NCI-H146 treated with DMSO at 0.1 percent for 48 hours (cell line): ENCODE measurements around the gene BRSK1.

Experiments used
- DNase-seq: peaks from one replicate; lab custom pipeline; 2025; ENCODE audit not compliant: unreplicated experiment; lab: John Stamatoyannopoulos, UW

Gene BRSK1

DNA sequence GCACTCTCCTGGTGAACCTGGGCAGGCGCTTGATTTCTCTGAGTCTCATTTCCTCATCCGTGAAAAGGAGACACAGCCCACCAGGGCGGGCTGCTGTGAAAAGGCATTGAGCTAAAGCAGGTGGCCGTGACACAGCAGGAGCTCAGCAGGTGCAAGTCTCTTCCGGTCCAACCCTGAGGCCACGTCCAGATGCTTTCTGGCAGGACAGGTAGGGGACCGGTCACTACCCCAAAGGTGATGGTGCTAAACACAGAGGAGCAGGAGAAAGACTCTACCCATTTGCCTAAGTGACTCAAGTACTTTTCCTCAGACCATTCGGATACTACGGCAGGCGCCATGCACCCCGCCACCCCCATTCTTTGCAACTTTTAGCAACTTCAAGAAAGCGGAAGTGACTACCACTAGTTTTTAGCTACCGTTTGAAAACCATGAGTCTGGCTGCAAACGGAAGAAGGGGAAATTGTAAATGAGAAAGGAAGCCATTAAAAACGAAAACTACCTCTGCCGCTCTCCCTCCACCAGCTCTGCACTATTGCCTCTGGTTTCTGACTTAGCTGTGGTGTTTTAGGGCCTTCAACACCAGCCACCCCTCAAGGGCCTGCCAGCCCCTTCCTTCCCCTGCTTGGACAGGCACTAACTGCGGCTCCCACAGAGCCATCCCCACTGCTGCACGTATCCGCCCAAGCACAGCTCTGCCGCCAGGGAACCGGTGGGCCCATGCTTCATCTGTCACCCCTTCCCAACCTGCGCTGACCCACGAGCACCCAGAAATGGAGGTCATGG, 29.8 kb upstream of the BRSK1 start:
- peak; percentile 90 for DNase-seq

DNA sequence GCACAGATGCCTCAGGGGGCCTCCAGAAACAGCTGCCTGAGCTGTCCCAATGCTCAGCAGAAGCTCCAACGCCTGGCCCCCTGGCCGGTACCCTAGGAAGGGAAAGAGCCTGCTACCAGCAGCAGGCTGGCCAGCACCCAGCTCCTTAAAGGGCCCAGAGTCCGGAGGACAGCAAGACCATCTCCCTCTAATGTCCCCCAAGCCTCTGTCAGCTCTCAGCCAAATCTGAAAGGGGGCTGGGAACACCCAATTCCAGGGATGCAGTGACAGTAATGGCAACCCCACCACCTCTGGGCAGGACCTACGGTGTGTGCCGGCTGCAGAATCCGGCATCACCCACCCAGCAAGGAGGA, 29.2 kb upstream of the BRSK1 start:
- DNase-seq = no peak

DNA sequence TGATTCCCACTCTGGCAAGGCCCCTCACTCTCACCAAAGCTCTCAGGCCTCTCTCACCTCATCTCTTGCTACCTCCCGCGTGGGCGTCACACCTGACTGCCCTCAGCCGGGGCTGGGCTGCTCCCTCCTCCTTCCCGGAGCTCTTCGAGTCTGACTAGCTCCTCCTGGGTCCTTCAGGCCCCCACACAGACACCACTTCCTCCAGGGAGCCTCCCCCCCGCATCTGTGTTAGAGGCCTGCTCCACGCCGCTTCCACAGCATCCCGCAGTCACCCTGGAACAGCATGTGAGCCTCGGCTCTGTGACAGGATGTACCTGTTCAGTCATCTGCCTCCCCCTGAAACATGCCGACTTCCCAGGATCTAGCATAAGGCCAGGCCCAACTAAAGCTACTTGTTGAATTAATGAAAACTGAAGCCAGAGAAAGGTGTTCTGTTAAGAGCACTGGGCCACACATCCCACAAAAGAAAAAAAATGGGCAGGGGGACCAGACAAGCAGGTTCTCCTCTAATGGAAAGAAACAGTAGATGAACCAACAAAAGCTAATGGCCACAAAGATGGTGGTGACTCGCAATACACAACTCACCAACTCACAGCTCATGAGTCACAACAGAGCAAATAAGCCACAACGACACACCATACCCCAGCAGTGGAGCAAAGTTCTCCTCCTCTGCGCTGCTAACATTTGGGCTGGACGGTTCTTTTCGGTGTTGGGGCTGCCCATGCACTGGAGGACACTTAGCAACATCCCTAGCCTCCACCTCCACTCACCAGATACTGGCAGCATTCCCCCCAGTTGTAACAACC, 28.0 kb upstream of the BRSK1 start:
- DNase-seq = no peak

DNA sequence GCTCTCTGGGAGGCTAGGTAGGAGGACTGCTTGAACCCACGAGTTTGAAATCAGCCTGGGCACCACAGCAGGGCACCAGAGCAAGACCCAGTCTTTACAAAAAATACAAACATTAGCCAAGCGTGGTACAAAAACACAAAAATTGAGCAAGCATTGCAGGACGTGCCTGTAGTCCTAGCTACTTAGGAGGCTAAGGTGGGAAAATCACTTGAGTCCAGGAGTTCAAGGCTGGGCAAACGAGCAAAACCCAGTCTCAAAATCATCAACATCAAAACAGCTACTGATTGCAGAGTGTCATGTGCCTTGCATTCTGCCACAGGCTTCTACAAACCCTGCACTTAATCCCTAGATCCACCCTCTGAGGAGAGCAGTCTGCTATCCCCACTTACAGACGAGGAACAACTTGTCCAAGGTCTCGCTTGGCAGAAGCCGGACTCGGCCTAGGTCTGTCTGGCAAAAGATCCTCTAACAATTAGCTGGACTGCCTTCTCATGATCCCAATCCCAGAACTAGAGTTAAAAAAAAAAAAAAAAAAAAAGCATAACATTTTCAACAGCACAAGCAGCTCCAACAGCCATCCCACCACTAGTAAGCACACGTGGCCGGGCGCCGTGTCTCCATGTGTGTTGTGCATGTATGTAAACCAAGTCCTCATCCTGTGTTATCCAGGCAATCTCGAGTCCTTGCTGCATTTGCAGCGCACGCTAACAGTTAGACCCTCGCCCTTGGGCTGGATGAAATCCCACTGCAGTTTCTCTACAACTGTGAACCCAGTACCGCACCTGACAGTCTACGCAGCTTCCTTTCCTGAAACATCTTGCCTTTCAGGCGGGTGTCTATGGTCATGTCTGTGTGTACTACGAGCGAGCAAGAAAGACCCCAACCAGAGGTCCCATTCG, 27.0 kb upstream of the BRSK1 start:
- DNase-seq = no peak

DNA sequence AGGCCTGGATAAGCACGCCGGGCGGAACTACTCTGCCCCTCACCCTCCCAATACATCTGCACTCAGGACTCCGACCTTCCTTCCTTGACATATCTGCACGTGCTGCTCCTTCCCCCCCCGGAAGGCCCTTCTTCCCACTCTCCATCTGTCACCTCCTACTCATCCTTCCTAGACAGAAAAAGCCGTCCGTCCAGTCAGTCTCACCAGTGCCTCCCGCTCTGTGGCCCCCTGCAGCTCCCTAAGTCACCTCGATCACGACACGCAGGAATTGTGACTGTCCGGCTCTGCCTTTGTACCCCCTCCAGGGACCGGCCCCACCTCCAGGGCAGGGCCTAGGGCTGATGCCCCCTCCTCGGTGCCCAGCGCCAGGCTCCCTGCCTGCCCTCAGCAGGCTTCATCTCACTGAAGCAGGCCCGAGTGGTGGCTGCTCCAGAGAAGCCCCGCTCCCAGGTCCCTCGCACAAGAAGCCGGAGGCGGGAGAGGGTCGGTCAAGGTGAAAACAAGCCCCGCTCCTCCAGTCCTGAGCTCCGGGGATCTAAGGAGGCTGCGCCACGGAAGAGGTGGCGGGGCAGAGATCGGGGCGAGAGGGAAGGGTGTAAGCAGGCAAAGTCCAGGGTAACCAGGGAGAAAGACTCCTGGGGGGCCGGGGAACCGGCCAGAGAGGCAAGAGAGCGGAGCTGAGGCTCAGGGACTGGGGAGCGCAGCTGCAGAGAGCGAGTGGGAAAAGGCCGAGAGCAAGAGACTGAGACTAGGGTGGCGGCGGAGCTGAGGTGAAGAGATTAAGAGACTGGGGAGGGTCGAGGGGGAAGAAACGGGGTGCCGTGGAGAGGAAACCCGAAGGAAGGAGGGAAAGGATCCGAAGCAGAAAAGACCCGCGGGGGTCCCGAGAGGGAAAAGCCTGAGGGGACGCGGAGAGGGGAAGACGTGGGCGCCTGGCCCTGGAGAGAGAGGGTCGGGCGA, 26.1 kb upstream of the BRSK1 start:
- DNase-seq = no peak

DNA sequence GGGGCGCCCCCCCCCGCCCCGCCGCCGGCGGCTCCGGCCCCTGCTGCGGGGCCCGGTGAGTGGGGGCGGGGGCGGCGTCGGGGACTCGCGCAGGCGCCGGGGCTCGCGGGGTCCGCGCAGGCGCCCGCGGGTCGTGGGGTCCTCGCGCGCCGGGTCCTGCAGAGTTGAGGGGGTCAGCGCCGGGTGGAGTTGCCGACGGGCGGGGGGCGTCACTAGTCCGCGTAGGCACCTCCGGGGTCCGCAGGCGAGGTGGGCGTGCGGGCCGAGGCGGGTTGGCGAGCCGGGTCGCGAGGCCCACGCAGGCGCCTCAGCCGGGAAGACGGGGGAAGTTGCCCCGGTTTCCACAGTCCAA, 25.3 kb upstream of the BRSK1 start:
- no peak for DNase-seq

DNA sequence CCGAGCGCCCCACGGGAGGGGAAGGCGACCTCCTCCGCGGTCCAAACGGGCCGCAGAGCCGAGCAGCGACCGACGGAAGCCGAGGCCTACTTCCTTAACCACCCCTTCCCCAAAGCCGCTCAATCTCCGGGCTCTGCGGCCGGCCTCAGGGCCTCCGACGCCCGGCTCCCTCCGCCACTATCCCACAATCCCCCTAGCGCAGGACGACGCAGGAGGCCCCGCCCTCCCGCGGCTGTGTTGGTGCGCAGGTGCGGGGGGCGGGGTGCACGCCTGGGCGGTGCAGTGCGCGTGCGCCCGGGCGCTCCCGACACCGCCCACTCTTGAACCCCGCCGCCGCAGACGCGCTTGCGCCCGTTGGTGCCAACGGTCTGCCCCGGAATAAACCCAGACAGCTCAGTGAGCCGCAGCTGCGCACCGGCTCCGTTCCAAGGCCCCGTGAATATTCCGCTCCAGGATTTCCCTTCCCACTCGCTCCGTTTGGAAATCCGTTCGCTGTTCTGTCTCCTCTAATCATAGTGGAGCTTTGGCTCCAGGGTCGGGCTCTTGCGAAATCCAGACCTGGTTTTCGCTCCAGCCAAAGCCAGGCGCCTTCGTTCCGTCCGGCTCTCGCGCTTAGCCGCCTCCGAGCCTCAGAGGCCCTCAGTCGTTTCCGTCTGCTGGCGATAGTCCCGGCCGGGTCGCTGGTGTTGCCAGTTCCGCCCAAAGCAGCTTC, 24.8 kb upstream of the BRSK1 start, which contains the start of gene PPP6R1:
Gene PPP6R1 (minus strand): TSS at position 190 of the 712 bp plus-strand sequence. CDS start 11,914 bp downstream, outside the sequence.
- peak; percentile 98 for DNase-seq

DNA sequence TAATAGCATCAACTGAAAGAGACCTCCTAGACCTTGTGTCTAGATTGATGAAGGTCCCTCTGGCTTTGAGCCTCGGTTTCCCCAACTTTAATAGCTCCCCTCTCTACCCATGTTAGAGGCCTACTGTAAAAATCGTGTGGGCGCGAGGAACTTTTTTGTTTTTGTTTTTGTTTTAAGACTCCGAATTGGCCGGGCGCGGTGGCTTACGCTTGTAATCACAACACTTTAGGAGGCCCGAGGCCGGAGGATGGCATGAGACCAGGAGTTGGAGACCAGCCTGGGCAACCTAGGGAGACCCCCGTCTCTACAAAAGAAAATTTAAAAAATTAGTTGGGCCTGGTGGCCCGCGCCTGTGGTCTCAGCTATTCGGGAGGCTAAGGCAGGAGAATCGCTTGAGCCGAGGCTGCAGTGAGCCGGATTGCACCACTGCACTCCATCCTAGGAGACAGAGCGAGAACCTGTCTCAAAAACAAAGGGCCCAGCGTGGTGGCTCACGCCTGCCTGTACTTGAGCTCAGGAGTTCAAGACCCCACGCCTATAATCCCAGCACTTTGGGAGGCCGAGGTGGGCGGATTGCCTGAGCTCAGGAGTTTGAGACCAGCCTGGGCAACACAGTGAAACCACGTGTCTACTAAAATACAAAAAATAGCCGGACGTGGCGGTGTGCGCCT, 24.1 kb upstream of the BRSK1 start:
- DNase-seq = peak; percentile 49

DNA sequence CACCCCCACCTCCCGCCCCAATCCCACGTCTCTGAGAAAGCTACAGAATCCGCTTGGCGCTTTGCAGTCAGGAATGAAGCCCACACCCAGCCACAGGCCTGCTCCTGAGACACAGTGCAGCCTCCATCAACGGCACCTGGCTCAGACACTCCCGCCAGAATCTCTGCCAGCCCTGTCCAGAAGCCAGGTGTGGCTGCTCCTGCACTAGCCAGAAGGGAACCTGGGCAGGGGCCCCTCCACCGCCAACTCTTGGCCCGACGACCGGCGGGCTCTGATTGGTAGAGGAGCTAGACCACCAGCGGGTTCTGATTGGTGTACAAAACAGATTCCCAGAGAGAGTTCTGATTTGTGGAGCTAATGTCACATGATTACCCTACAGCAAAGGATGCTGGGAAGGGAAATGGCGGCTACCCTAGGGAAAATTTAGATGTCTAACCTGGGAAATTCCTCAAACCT, 22.1 kb upstream of the BRSK1 start:
- no peak for DNase-seq

DNA sequence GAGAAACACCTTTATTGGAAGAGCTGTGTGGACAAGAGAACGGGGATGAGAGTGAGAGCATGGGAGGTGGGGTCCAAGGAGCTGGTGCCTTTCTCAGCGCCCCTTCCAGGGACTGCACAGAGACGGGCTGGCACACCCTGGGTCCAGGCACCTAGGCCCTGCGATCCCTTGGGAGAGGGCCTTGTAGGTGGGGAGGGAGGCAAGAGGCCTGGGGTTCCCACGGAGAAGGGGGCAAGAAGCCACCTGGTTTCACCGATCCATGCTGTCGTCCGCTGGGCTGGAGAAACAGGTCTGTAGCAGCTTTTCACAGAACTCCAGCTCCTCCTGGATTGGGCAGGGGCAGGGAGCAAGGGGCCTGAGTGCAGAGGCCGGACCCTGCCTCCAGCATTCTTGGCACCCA, 21.4 kb upstream of the BRSK1 start:
- no peak for DNase-seq

DNA sequence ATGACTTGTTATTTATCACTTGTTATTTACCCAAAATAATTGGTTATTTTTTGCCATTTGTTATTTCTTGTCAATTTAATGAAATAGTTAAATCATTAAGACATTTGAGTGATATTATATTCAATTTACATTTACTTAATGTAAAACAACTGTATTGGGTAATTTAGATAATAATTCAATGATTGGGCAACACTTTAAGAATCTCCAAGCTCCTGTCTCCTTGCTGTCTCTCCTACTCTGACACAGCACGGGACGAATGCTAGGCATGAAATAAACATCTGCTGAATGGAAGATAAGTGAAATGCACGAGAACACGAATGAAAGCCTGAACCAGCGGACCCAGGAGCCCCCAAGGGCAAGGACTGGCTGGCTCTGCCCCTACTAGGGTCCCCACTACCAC, 19.3 kb upstream of the BRSK1 start:
- DNase-seq = no peak

DNA sequence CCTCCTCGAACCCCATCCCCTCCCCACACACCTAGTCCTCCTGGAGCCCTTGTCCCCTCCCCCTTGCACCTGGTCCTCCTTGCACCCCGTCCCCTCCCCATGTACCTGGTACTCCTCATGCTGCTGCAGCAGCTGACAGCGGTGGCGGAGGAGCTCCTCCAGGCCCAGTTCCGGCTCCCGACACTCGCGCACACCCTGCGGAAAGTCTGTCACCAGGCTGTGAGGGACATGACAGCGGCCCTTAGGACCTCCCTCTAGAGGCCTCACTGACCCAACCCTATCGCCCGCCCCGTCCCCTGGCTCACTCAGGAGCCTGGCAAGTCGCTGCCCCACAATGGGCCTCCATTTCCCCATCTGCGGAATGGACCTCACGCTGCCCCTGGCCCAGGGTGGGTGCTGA, 18.6 kb upstream of the BRSK1 start:
- DNase-seq = no peak

DNA sequence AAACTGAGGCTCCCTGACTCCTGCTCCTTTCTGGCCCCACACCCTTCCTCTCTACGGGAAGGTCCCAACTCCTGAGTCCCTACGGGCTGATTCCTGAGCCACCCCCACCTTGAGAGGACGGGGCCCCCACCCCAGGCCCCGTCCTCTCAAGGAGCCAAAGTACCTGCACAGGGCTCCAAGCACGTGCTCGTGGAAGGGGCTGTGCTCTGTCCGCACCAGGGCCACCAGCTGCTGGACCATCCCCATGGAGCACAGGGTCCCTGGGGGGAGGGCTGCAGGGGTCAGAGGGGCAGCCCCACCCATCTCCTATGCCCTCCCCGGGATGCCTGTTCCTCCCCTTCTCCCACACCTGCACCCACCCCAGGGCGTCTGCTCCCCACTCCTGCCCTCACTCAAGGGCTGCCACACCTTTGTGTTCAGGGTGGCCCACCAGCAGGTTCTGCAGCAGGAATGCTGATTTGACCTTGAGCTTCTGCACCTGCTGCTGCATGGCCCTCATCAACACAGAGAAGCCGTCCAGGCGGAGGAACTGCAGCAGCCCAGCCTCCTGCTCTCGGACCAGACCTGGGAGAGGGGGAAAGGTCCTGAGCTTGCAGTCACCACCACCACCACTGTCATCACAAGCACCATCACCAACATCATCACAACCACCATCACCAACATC, 17.9 kb upstream of the BRSK1 start:
- no peak for DNase-seq

DNA sequence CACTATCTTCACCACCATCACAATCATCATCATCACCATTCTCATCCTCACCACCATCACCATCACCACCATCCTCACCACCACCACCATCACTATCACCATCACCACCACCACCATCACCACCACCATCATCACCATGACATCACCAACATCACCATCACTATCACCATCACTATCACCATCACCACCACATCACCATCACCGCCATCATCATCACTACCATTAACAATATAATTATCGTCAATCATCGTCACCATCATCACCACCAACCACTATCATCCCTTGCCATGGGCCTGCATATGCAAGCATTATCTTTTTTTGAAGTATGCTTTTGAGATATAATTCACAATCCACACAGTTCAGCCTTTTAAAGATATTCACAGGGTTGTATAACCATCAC, 17.4 kb upstream of the BRSK1 start:
- DNase-seq = no peak

DNA sequence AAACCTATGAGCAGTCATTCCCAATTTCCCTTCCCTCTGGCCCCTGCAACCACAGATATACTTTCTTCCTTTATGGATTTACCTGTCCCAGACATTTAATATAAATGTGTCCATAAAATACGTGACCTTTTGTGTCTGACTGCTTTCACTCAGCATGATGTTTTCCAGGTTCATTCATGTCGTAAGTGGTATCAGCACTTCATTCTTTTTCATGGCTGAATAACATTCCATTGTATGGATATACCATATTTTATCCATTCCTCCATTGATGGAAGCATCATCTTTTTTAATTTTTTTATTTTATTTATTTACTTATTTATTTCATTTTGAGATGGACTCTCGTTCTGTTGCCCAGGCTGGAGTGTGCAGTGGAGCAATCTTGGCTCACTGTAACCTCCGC, 17.0 kb upstream of the BRSK1 start:
- DNase-seq = no peak

DNA sequence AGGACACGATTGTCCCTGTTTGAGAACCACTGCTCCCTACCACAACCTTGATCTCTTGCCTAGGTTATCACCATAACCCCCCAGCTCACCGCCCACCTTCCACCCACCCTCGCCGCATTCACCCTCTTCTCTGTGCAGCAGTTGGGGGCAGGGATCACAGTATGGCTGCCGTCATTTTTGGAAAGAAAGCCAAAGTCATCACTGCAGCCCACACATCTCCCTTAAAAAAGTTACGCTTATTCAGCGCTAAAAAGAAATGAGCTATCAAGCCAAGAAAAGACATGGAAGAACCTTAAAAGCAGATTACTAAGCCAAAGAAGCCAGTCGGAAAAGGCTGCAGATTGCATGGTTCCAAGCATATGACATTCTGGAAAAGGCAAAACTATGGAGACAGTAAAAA, 14.5 kb upstream of the BRSK1 start:
- DNase-seq = no peak

DNA sequence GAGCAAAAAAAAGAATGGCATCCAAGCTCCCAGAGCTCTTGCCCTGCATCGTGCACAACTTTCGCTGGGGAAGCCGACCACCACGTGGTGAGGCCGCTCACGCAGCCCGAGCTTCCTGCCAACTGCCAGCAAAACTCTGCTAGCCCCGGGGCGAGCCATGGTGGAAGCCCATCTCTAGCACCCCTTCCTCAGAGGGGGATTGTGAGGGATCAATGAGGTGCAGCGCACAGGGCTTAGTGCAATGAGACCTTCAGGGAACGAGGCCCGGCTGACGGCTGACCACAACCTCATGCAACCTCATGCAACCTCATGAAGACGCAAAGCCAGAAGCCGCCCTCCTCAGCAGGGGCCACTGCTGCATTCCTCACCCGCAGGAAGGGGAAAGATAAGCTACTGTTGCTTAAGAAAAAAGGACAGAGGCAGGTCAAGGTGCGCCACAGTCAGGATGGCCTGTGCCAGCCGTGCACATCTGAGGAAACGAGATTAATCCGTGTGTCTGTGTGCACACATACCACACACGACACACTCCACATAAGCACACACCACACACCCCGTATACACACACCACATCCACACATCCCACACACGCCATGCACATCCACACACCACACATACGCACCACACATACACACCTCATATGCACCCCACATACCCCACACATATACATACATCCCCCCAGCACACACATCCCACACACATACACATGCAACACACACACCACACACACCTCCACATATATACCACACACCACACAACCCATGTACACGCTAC, 13.4 kb upstream of the BRSK1 start:
- no peak for DNase-seq

DNA sequence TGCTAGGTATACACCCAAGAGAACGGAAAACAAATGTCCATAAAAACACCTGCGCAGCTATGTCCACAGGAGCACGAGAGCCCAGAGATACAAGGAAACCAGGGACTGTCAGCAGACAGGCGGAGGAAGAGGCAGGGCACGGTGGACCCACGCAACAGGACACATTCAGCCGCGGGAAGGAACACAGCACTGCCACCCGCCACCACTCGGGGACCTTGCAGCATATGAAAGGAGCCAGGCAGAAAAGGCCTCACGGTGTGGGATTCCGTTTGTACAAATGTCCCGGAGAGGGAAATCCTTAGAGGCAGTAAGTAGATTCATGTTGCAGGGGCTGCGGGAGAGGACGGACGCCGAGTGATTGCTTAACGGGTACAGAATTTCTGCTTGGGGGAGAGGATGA, 11.7 kb upstream of the BRSK1 start:
- no peak for DNase-seq
